HepG2 (cell line): Measurements from ENCODE around the gene SPATC1L. TPM values are rescaled to one million over a fixed set of nuclear protein-coding genes. Genes with fewer than 3 reads are reported as not detected.

Experiments
- ATAC-seq: fragments of 200-7000 bp; cut with Tn5 transposase; 3 replicates; pipeline ENCODE4 v1.9.1; 2020; ENCODE audit warnings: mild to moderate bottlenecking, moderate library complexity
- BruUV-seq: library from RNA; stranded (reverse); fragments of 400-500 nt; replicated peaks from 2 replicates; lab custom pipeline; 2021; lab: Mats Ljungman, UMichigan
- CTCF ChIA-PET: fragments of 300-600 bp; formaldehyde crosslinking; extraction: SDS; loops from one replicate; lab custom pipeline; 2021; ENCODE audit warnings: low total read pairs, inconsistent platforms, low intra/inter-chr PET ratio; lab: Yijun Ruan, JAX
- POLR2A ChIA-PET: fragments of 350-600 bp; sonication (Branson Sonifier 250); formaldehyde crosslinking; loops from one replicate; lab custom pipeline; 2020; ENCODE audit warnings: antibody characterized with exemption, inconsistent platforms; lab: Yijun Ruan, JAX
- DNase-seq: peaks from one replicate; pipeline ENCODE4 v3.0.0-alpha.2; 2015; ENCODE audit warnings: low spot score
- FAIRE-seq: peaks from 3 replicates; lab custom pipeline; 2011; peaks lifted over from hg19 to GRCh38; lab: Jason Lieb, UNC
- H2AFZ ChIP-seq: one replicate; pipeline ENCODE4 v1.6.1; 2011; ENCODE audit warnings: low read length, inconsistent platforms
- H3K27ac ChIP-seq: fragments of 300-600 bp; 3 replicates; pipeline ENCODE4 v1.8.0; 2011; ENCODE audit warnings: mixed run types, mild to moderate bottlenecking, mixed read lengths, low read length, inconsistent platforms; ENCODE audit not compliant: insufficient read depth; ENCODE audit errors: extremely low read length
- H3K27me3 ChIP-seq, 2 experiments: fragments of 200-600 bp in 1 of 2; 2 replicates in 1 of 2; 3 replicates in 1 of 2; pipeline versions ENCODE4 v1.6.0 to v1.8.0; 2011; ENCODE audit warnings: low read length in 2 of 2, mild to moderate bottlenecking in 2 of 2, moderate library complexity in 2 of 2, inconsistent platforms in 1 of 2; ENCODE audit not compliant: insufficient read depth in 2 of 2, control insufficient read depth in 1 of 2
- H3K36me3 ChIP-seq, 2 experiments: fragments of 200-600 bp in 1 of 2; replicated peaks in 1 of 2; 2 replicates in 1 of 2; 3 replicates in 1 of 2; pipeline versions ENCODE4 v1.5.1 to v1.8.0; 2011; ENCODE audit warnings: low read length in 2 of 2, inconsistent platforms in 1 of 2; ENCODE audit not compliant: insufficient read depth in 2 of 2, control insufficient read depth in 1 of 2
- H3K4me1 ChIP-seq: 2 replicates; pipeline ENCODE4 v1.5.1; 2012; ENCODE audit warnings: low read length, inconsistent platforms; ENCODE audit not compliant: insufficient read depth
- H3K4me2 ChIP-seq: 2 replicates; pipeline ENCODE4 v1.6.0; 2011; ENCODE audit warnings: low read depth, low read length, inconsistent platforms
- H3K4me3 ChIP-seq, 3 experiments: fragments of 200-600 bp in 1 of 3; sonication (generic), shearing (Covaris generic) in 1 of 3; replicated peaks in 1 of 3; 2 replicates each; pipeline ENCODE4 v1.5.1; 2011 to 2016; ENCODE audit warnings: low read length in 3 of 3, inconsistent platforms in 2 of 3, low read depth in 2 of 3, mild to moderate bottlenecking in 2 of 3, control low read depth in 1 of 3, mixed read lengths in 1 of 3; ENCODE audit not compliant: insufficient read depth in 1 of 3
- H3K79me2 ChIP-seq: one replicate; pipeline ENCODE4 v1.6.1; 2011; ENCODE audit warnings: low read length, inconsistent platforms; ENCODE audit not compliant: insufficient read depth
- H3K9ac ChIP-seq: 2 replicates; pipeline ENCODE4 v1.6.0; 2011; ENCODE audit warnings: mild to moderate bottlenecking, low read depth, low read length, inconsistent platforms; ENCODE audit not compliant: insufficient read depth
- H3K9me3 ChIP-seq: 2 replicates; pipeline ENCODE4 v1.5.1; 2012; ENCODE audit warnings: mild to moderate bottlenecking, low read length
- H4K20me1 ChIP-seq: 2 replicates; pipeline ENCODE4 v1.6.0; 2011; ENCODE audit warnings: inconsistent platforms, mild to moderate bottlenecking, low read length, moderate library complexity; ENCODE audit not compliant: insufficient read depth
- HIVEP1 ChIP-seq: sonication (generic); formaldehyde crosslinking; IDR thresholded peaks from 2 replicates; pipeline ENCODE4 v1.4.0; 2020; ENCODE audit warnings: mild to moderate bottlenecking, missing genetic modification reagents
- KMT2A ChIP-seq: sonication (generic); formaldehyde crosslinking; IDR thresholded peaks from 2 replicates; pipeline ENCODE4 v1.4.0; 2020; ENCODE audit warnings: missing genetic modification reagents
- NCOA5 ChIP-seq: sonication (generic); formaldehyde crosslinking; IDR thresholded peaks from 2 replicates; pipeline ENCODE4 v1.4.0; 2020; ENCODE audit warnings: missing genetic modification reagents
- ZFP36 ChIP-seq: fragments of 150-350 bp; IDR thresholded peaks from 2 replicates; pipeline ENCODE4 v1.6.1; 2018; ENCODE audit warnings: borderline replicate concordance, low read length, low read depth; ENCODE audit not compliant: partially characterized antibody
- ZNF143 ChIP-seq: sonication (generic); formaldehyde crosslinking; IDR thresholded peaks from 2 replicates; pipeline ENCODE4 v1.4.0; 2020; ENCODE audit warnings: missing genetic modification reagents
- WGBS: methylation state at CpG from one replicate; pipeline ENCODE4 v1.1.6; 2017; ENCODE audit warnings: low lambda C conversion rate; 5-methylcytosine and 5-hydroxymethylcytosine counted together
- in situ Hi-C: cut with HindIII; loops from 2 replicates; pipeline ENCODE4 v1.10.0; 2017; ENCODE audit warnings: low pct_unique_long_range_greater_than_20kb; ENCODE audit not compliant: extremely low pct_ligation_motif_present
- intact Hi-C: fragments of 100-400 bp; cut with micrococcal nuclease; formaldehyde crosslinking; loops from one replicate; pipeline ENCODE4 v1.10.0; 2022; ENCODE audit not compliant: unreplicated experiment
- polyA plus RNA-seq, 8 experiments: library from polyadenylated mRNA; depleted of rRNA in 3 of 8; stranded (reverse) in 7 of 8; unstranded in 1 of 8; fragments of >200 nt; fragmentation: Illumina TruSeq in 4 of 8; extraction: Trizol in 4 of 8; gene quantifications; 2 replicates each; pipeline versions ENCODE4 v1.2.1 to v1.2.3, GENCODE V29; 2011 to 2016; ENCODE audit warnings: low read depth in 4 of 8, missing spikeins in 1 of 8, mixed read lengths in 1 of 8; ENCODE audit not compliant: insufficient read depth in 1 of 8
- total RNA-seq, 5 experiments: library from RNA; depleted of rRNA; stranded (reverse); fragments of >200 nt; fragmentation: Illumina TruSeq; extraction: Trizol; gene quantifications; 2 replicates each; pipeline ENCODE4 v1.2.3, GENCODE V29; 2016; ENCODE audit warnings: low read depth in 1 of 5
- TF ChIP-seq, protein P1 (sequence below): sonication (generic); formaldehyde crosslinking; IDR thresholded peaks from 2 replicates; pipeline ENCODE4 v1.9.0; 2021; ENCODE audit warnings: mild to moderate bottlenecking, missing genetic modification reagents

Gene SPATC1L
- total and polyA plus RNA-seq, 2 of the 13 experiments (the other 11 are each of a cell fraction or from before 2014, with no cell fraction given), result 1.4 to 3.3 TPM

DNA sequence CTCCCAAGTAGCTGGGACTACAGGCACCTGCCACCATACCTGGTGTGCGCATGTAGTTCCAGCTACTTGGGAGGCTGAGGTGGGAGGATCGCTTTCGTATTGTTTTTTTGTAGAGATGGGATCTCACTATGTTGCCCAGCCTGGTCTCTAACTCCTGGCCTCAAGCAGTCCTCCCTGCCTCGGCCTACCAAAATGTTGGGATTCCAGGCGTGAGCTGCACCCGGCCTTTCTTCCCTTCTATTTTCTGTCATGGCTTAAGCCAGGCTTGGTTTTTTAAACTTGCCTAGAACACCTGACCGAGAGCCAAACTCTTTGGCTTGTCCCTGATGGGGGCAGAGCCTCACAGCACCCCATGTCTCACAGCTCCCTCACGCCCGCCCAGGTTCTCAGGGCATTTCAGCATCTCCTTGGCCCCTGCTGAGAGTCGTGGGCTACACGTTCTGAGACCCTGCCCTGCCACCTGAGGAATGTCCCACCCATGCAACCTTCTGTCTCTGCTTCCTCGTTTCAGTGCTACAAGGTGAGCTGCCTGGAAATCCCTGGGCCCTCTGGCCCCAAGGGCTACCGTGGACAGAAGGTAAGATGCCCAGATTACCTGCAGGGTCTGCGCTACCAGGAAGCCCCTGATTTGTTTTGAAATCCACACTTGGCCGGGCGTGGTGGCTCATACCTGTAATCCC lies 70.6 kb downstream of the SPATC1L start (continued):
- TF ChIP-seq ZNF143 (CRISPR knock-in tag), result no peak

DNA sequence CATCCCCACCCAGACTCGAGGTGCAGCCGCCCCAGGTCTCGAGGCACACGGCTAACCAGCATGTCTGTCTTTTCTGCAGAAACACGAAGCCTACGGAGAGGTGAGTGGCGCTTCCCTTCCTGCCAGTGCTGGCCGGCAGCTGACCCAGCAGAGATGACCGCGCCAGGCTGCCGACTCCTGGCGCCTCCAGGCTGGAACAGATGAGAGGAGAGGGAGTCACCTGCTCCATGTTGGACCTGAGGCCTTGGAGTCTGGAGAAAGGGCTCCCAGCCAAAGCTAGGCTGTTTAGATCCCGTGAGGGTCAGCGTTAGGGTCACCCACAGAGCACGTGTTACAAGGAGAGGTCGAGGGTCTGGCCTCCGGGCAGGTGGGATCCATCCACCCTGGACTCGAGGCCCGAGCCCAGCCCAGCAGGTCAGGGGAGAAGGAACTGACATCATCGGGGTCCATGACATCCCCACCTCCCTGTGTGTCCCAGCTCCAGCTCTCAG lies 71.5 kb downstream of the SPATC1L start:
- H3K4me3 ChIP-seq, result no peak overlapping the region
- no peaks in the 10 kb centered on the region for H4K20me1 ChIP-seq
- H3K36me3 ChIP-seq, result no peaks in the 10 kb centered on the region
- peaks cover 4 to 30% of the 10 kb centered on the region in 2 experiments; a peak in 3 of 5 replicates for H3K27me3 ChIP-seq
- H3K27ac ChIP-seq, result no peak overlapping the region
- FAIRE-seq (no peak), DNase-seq (no peak), ATAC-seq (no peak)
- no TSS peak for BruUV-seq
- no peak overlapping the region for H2AFZ ChIP-seq
- no CpG with 5 or more reads among the region's 20 CpGs for WGBS
- CTCF ChIA-PET, result no interaction called here
- no peaks in the 10 kb centered on the region for H3K4me1 ChIP-seq
- peaks cover 11% of the 10 kb centered on the region for H3K9me3 ChIP-seq
- no peaks in the 10 kb centered on the region for H3K79me2 ChIP-seq
- in situ Hi-C loops (no loop called here), intact Hi-C loops (no loop called here)
- POLR2A ChIA-PET, result no interaction called here
- no peak overlapping the region for H3K4me2 ChIP-seq
- no peak for TF ChIP-seq KMT2A (CRISPR knock-in tag)
- no peak for TF ChIP-seq ZFP36
- H3K9ac ChIP-seq, result no peak overlapping the region

DNA sequence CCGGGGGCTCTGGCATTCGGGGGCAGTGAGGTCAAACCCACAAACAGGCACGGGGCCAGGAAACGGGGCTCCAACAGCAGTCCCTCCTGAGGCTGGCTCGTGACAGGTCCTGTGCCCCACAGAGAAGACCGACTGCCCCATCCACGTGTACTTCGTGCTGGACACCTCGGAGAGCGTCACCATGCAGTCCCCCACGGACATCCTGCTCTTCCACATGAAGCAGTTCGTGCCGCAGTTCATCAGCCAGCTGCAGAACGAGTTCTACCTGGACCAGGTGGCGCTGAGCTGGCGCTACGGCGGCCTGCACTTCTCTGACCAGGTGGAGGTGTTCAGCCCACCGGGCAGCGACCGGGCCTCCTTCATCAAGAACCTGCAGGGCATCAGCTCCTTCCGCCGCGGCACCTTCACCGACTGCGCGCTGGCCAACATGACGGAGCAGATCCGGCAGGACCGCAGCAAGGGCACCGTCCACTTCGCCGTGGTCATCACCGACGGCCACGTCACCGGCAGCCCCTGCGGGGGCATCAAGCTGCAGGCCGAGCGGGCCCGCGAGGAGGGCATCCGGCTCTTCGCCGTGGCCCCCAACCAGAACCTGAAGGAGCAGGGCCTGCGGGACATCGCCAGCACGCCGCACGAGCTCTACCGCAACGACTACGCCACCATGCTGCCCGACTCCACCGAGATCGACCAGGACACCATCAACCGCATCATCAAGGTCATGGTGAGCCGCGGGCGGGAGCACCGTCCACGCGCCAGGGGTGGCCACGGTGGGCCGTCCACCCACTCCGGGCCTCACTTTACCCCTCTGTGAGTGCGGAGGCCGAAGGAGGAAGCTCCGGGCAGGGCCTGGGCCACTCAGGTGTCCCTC lies 72.2 kb downstream of the SPATC1L start:
- DNase-seq (no peak), FAIRE-seq (no peak), ATAC-seq (no peak)
- no peak overlapping the region for H2AFZ ChIP-seq
- H3K79me2 ChIP-seq, result no peaks in the 10 kb centered on the region
- no peak overlapping the region for H3K27ac ChIP-seq
- no peaks in the 10 kb centered on the region for H3K4me1 ChIP-seq
- H3K9ac ChIP-seq, result no peak overlapping the region
- ChIA-PET CTCF (no interaction called here), POLR2A (no interaction called here)
- 78% methylated on average over 32 of the region's 69 CpGs for WGBS
- H3K9me3 ChIP-seq, result peaks cover 11% of the 10 kb centered on the region
- H3K4me2 ChIP-seq, result no peak overlapping the region
- H3K36me3 ChIP-seq, result no peaks in the 10 kb centered on the region
- no TSS peak for BruUV-seq
- in situ Hi-C loops, result no loop called here
- intact Hi-C loops, result no loop called here
- peaks cover 3 to 24% of the 10 kb centered on the region in 2 experiments; a peak in 3 of 5 replicates for H3K27me3 ChIP-seq
- no peaks in the 10 kb centered on the region for H4K20me1 ChIP-seq
- H3K4me3 ChIP-seq, result no peak overlapping the region
- TF ChIP-seq HIVEP1 (CRISPR knock-in tag) (no peak), NCOA5 (CRISPR knock-in tag) (no peak)
- TF ChIP-seq, protein P1, sequence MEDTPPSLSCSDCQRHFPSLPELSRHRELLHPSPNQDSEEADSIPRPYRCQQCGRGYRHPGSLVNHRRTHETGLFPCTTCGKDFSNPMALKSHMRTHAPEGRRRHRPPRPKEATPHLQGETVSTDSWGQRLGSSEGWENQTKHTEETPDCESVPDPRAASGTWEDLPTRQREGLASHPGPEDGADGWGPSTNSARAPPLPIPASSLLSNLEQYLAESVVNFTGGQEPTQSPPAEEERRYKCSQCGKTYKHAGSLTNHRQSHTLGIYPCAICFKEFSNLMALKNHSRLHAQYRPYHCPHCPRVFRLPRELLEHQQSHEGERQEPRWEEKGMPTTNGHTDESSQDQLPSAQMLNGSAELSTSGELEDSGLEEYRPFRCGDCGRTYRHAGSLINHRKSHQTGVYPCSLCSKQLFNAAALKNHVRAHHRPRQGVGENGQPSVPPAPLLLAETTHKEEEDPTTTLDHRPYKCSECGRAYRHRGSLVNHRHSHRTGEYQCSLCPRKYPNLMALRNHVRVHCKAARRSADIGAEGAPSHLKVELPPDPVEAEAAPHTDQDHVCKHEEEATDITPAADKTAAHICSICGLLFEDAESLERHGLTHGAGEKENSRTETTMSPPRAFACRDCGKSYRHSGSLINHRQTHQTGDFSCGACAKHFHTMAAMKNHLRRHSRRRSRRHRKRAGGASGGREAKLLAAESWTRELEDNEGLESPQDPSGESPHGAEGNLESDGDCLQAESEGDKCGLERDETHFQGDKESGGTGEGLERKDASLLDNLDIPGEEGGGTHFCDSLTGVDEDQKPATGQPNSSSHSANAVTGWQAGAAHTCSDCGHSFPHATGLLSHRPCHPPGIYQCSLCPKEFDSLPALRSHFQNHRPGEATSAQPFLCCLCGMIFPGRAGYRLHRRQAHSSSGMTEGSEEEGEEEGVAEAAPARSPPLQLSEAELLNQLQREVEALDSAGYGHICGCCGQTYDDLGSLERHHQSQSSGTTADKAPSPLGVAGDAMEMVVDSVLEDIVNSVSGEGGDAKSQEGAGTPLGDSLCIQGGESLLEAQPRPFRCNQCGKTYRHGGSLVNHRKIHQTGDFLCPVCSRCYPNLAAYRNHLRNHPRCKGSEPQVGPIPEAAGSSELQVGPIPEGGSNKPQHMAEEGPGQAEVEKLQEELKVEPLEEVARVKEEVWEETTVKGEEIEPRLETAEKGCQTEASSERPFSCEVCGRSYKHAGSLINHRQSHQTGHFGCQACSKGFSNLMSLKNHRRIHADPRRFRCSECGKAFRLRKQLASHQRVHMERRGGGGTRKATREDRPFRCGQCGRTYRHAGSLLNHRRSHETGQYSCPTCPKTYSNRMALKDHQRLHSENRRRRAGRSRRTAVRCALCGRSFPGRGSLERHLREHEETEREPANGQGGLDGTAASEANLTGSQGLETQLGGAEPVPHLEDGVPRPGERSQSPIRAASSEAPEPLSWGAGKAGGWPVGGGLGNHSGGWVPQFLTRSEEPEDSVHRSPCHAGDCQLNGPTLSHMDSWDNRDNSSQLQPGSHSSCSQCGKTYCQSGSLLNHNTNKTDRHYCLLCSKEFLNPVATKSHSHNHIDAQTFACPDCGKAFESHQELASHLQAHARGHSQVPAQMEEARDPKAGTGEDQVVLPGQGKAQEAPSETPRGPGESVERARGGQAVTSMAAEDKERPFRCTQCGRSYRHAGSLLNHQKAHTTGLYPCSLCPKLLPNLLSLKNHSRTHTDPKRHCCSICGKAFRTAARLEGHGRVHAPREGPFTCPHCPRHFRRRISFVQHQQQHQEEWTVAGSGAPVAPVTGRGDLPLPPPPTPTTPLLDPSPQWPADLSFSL, result no peak
